CD4-positive, alpha-beta T cell (primary cell): Measurements from ENCODE around the gene RNF157. TPM values are rescaled to one million over a fixed set of nuclear protein-coding genes. Genes with fewer than 3 reads are reported as not detected.
"Not testable (repeated sequence)": the region's sequence is repeated elsewhere in the genome, so short reads cannot be mapped to it uniquely, and the experiment has no call there.

Experiments used
- ATAC-seq: fragments of 200-7000 bp; cut with Tn5 transposase; one replicate; pipeline ENCODE4 v1.10.0; 2022; ENCODE audit warnings: mild to moderate bottlenecking; ENCODE audit not compliant: poor library complexity
- CTCF ChIA-PET: fragments of 350-600 bp; sonication (Branson Sonifier 250); formaldehyde crosslinking; loops from one replicate; lab custom pipeline; 2021; ENCODE audit warnings: antibody characterized with exemption, inconsistent platforms; lab: Charles Lee
- POLR2A ChIA-PET: fragments of 350-600 bp; sonication (Branson Sonifier 250); formaldehyde crosslinking; loops from one replicate; lab custom pipeline; 2021; ENCODE audit warnings: antibody characterized with exemption, inconsistent platforms; lab: Charles Lee
- DNase-seq, 14 experiments: peaks; one replicate each; pipeline ENCODE4 v3.0.0-alpha.2; 2013 to 2020; ENCODE audit warnings: mixed read lengths in 2 of 14
- H3K27ac ChIP-seq, 2 donors: one replicate each; pipeline versions ENCODE4 v1.5.1 to v1.7.0; 2013; ENCODE audit warnings: low read length in 2 of 2, low read depth in 1 of 2, mild to moderate bottlenecking in 1 of 2
- H3K27me3 ChIP-seq, 2 experiments: 1 replicate in 1 of 2; 2 replicates in 1 of 2; pipeline versions ENCODE4 v1.6.1 to v1.7.0; 2013; ENCODE audit warnings: low read length in 2 of 2, control low read depth in 1 of 2, mild to moderate bottlenecking in 1 of 2, moderate library complexity in 1 of 2; ENCODE audit not compliant: insufficient read depth in 2 of 2, control insufficient read depth in 1 of 2
- H3K36me3 ChIP-seq: one replicate; pipeline ENCODE4 v1.6.1; 2013; ENCODE audit warnings: low read length, control low read depth; ENCODE audit not compliant: insufficient read depth
- H3K4me1 ChIP-seq: one replicate; pipeline ENCODE4 v1.6.1; 2013; ENCODE audit warnings: low read length, control low read depth; ENCODE audit not compliant: insufficient read depth
- H3K4me3 ChIP-seq: one replicate; pipeline ENCODE4 v1.5.1; 2013; ENCODE audit warnings: mild to moderate bottlenecking, low read length, moderate library complexity
- H3K9me3 ChIP-seq, 2 experiments: 1 replicate in 1 of 2; 2 replicates in 1 of 2; pipeline versions ENCODE4 v1.6.1 to v1.7.0; 2013; ENCODE audit warnings: low read length in 2 of 2, mild to moderate bottlenecking in 2 of 2, control low read depth in 1 of 2, moderate library complexity in 1 of 2; ENCODE audit not compliant: control insufficient read depth in 1 of 2, insufficient read depth in 1 of 2
- H3K27ac Mint-ChIP-seq: one replicate; pipeline ENCODE4 v1.8.0; 2020; ENCODE audit warnings: mixed read lengths
- H3K27me3 Mint-ChIP-seq: one replicate; pipeline ENCODE4 v1.8.0; 2021; ENCODE audit warnings: mixed read lengths
- H3K36me3 Mint-ChIP-seq: one replicate; pipeline ENCODE4 v1.8.0; 2021; ENCODE audit warnings: low read depth, mixed read lengths
- H3K4me1 Mint-ChIP-seq: one replicate; pipeline ENCODE4 v1.8.0; 2021; ENCODE audit warnings: low read depth, mixed read lengths
- H3K4me3 Mint-ChIP-seq: one replicate; pipeline ENCODE4 v1.8.0; 2020; ENCODE audit warnings: mild to moderate bottlenecking, mixed read lengths
- H3K9me3 Mint-ChIP-seq: one replicate; pipeline ENCODE4 v1.8.0; 2020; ENCODE audit warnings: mixed read lengths
- intact Hi-C, 2 experiments: fragments of 100-400 bp; cut with DNase I in 1 of 2; cut with micrococcal nuclease in 1 of 2; formaldehyde crosslinking; loops; one replicate each; pipeline versions ENCODE4 v1.15.1 to v1.9.0; 2023 to 2025; cut with DNase I, micrococcal nuclease
- total RNA-seq, 174 experiments: library from RNA in 2 of 174; stranded (reverse) in 2 of 174; gene quantifications; one replicate each; pipeline ENCODE4 v1.2.3 and lab custom pipeline; 2021 to 2026
- TF ChIP-seq, protein P1 (sequence below): fragments of 200-600 bp; IDR thresholded peaks from one replicate; pipeline ENCODE4 v1.8.0; 2022; ENCODE audit warnings: antibody characterized with exemption, mild to moderate bottlenecking

Gene RNF157
- total RNA-seq, 2 experiments from 2014 or later = 18.5 to 21.1 TPM

- ATAC-seq (no peak), DNase-seq (no peak)
- no peak overlapping the region for H3K4me3 ChIP-seq
- H3K9me3 ChIP-seq = no peaks in the 10 kb centered on the region
- peak overlapping the region; percentile 46 for H3K27ac Mint-ChIP-seq
- ChIA-PET CTCF (interaction anchor here (1.0 to 3.2 kb wide), 5 partner anchors 20 to 127 kb away, joined by 3 to 11 read pairs (median 4); no protein-coding TSS in a partner anchor), POLR2A (interaction anchor here (4.4 to 18.7 kb wide), 2 partner anchors 8 to 20 kb away, joined by 27 to 394 read pairs; partner anchors contain the start of gene UBALD2)
- H3K4me1 Mint-ChIP-seq = peaks cover 61% of the 10 kb centered on the region
- no peak overlapping the region for H3K4me3 Mint-ChIP-seq
- intact Hi-C loops = no loop called here
- no peaks in the 10 kb centered on the region for H3K27me3 Mint-ChIP-seq
- no peaks in the 10 kb centered on the region for H3K36me3 Mint-ChIP-seq
- no peaks in the 10 kb centered on the region for H3K9me3 Mint-ChIP-seq
- TF ChIP-seq, protein P1, sequence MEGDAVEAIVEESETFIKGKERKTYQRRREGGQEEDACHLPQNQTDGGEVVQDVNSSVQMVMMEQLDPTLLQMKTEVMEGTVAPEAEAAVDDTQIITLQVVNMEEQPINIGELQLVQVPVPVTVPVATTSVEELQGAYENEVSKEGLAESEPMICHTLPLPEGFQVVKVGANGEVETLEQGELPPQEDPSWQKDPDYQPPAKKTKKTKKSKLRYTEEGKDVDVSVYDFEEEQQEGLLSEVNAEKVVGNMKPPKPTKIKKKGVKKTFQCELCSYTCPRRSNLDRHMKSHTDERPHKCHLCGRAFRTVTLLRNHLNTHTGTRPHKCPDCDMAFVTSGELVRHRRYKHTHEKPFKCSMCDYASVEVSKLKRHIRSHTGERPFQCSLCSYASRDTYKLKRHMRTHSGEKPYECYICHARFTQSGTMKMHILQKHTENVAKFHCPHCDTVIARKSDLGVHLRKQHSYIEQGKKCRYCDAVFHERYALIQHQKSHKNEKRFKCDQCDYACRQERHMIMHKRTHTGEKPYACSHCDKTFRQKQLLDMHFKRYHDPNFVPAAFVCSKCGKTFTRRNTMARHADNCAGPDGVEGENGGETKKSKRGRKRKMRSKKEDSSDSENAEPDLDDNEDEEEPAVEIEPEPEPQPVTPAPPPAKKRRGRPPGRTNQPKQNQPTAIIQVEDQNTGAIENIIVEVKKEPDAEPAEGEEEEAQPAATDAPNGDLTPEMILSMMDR = no peak
- peaks cover 71% of the 10 kb centered on the region for H3K4me1 ChIP-seq
- no peaks in the 10 kb centered on the region for H3K27me3 ChIP-seq
- H3K36me3 ChIP-seq = no peaks in the 10 kb centered on the region
- H3K27ac ChIP-seq = no peak overlapping the region
These were observed 7.9 kb upstream of the RNF157 start for GRCh38 chr17:76248013-76248782.

DNA sequence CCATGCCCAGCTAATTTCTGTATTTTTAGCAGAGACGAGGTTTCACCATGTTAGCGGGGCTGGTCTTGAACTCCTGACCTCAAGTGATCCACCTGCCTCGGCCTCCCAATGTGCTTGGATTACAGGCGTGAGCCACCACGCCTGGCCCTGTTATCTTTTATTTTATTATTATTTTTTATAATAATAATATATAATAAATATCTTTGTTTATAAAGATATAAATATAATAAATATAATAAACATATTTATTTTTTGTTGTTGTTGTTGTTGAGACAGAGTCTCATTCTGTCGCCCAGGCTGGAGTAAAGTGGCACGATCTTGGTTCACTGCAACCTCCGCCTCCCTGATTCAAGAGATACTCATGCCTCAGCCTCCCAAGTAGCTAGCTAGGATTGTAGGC is 7.0 kb upstream of the RNF157 start:
- no peaks in the 10 kb centered on the region for H3K27me3 ChIP-seq
- Mint-ChIP-seq H3K27me3 (no peaks in the 10 kb centered on the region), H3K9me3 (no peaks in the 10 kb centered on the region), H3K4me3 (no peak overlapping the region), H3K27ac (peak overlapping the region; percentile 46), H3K4me1 (peaks cover 61% of the 10 kb centered on the region), H3K36me3 (no peaks in the 10 kb centered on the region)
- ChIA-PET POLR2A (interaction anchor here (1.1 to 18.7 kb wide), 7 partner anchors 9 to 67 kb away, joined by 3 to 394 read pairs (median 15); partner anchors contain the start of gene UBALD2), CTCF (interaction anchor here (0.9 to 3.2 kb wide), 8 partner anchors 9 to 126 kb away, joined by 3 to 11 read pairs (median 4); no protein-coding TSS in a partner anchor)
- TF ChIP-seq, protein P1 = no peak
- ATAC-seq (no peak), DNase-seq (no peak)
- intact Hi-C loops = no loop called here
- H3K36me3 ChIP-seq = no peaks in the 10 kb centered on the region
- no peak overlapping the region for H3K27ac ChIP-seq
- H3K4me3 ChIP-seq = no peak overlapping the region
- H3K4me1 ChIP-seq = peaks cover 69% of the 10 kb centered on the region
- H3K9me3 ChIP-seq = no peaks in the 10 kb centered on the region

DNA sequence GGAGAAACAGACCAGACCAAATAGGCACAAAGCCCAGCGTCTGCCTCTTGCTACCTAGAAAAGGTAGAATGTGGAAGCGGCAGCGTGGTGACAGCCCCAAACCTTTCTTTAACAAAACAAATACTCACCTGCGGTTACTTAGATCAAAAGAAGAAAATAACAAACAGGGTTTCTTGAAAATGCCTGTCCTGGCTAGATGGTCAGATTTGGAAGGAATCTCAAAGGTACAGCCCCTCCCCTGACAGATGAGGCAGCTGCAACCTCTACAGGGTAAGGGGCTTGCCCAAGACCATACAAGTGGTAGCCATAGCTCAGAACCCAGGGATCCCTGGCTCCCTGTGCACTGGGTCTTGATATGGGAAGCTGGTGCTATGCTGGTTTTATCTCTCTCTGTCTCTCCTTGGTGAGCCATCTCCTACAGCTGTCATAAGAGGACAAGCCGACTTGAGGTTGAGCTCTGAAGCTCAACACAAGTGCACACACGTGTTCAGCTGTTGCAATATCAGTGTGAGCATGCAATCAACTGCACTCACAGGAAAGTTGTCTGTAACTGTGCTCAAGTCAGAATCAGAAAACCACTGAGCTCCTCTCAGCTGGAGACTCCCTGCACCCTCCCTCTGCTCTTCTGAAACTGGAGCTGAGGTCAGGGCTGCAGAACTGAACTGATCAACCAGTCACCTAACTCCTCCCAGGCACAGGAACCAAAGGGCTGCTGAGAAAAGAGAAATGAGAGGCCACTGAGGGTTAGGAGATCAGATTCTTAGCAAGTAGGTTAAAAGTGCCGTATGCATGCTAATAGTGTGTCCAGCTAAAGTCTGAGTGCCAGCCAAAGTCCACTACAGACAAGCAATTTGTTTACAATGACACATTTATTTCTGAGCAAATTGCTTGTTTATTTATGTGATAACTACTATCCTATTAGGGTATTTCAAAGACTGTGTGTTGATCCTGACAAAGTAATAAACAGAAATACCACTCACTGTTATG is 6.1 kb upstream of the RNF157 start:
- peak; percentile 89 for ATAC-seq
- Histone ChIP-seq H3K27ac (peak overlapping the region; percentile 33 to 62), H3K9me3 (no peaks in the 10 kb centered on the region), H3K4me1 (peaks cover 69% of the 10 kb centered on the region), H3K36me3 (no peaks in the 10 kb centered on the region), H3K4me3 (no peak overlapping the region), H3K27me3 (no peaks in the 10 kb centered on the region)
- Mint-ChIP-seq H3K4me1 (peaks cover 56% of the 10 kb centered on the region), H3K27me3 (no peaks in the 10 kb centered on the region), H3K9me3 (no peaks in the 10 kb centered on the region), H3K27ac (peak overlapping the region; percentile 86), H3K4me3 (peak overlapping the region; percentile 81), H3K36me3 (no peaks in the 10 kb centered on the region)
- intact Hi-C loops = no loop called here
- peak in 9 of 14 experiments; percentile 19 to 75 (median 44) for DNase-seq
- TF ChIP-seq, protein P1 = no peak
- ChIA-PET CTCF (interaction anchor here (0.6 to 3.2 kb wide), 10 partner anchors 10 to 125 kb away, joined by 3 to 11 read pairs (median 3); no protein-coding TSS in a partner anchor), POLR2A (interaction anchor here (0.9 to 18.7 kb wide), 21 partner anchors 8 to 391 kb away, joined by 3 to 394 read pairs (median 5); partner anchors contain the start of genes FOXJ1, UBALD2 and WBP2)

- H3K27me3 Mint-ChIP-seq, H3K36me3 Mint-ChIP-seq, H3K36me3 ChIP-seq, H3K27ac ChIP-seq, CTCF ChIA-PET, H3K4me3 Mint-ChIP-seq, ATAC-seq, H3K27me3 ChIP-seq, DNase-seq, H3K9me3 ChIP-seq, H3K9me3 Mint-ChIP-seq, H3K4me3 ChIP-seq: not testable (repeated sequence)
- H3K4me1 Mint-ChIP-seq = peaks cover 61% of the 10 kb centered on the region
- peaks cover 73% of the 10 kb centered on the region for H3K4me1 ChIP-seq
- POLR2A ChIA-PET = interaction anchor here (1.6 to 18.7 kb wide), 4 partner anchors 12 to 93 kb away, joined by 4 to 394 read pairs (median 22); partner anchors contain the start of gene UBALD2
- intact Hi-C loops = loop anchor here in 1 of 2 experiments (5.0 kb wide), 1 partner anchor 52 kb away; no protein-coding TSS in a partner anchor
- peak overlapping the region; percentile 72 for H3K27ac Mint-ChIP-seq
These were observed 4.4 kb upstream of the RNF157 start for GRCh38 chr17:76244721-76245120.
